BE2C (cell line): ENCODE results near the gene RTF1.
"Not testable (repeated sequence)": the region's sequence is repeated elsewhere in the genome, so short reads cannot be mapped to it uniquely, and the experiment has no call there.

Experiments
- DNase-seq: peaks from one replicate; pipeline ENCODE4 v3.0.0-alpha.2; 2020
- H3K27me3 ChIP-seq: fragments of 250-450 bp; sonication (Bioruptor Pico); 2 replicates; pipeline ENCODE4 v1.5.1; 2020; ENCODE audit warnings: mild to moderate bottlenecking
- H3K36me3 ChIP-seq: fragments of 250-450 bp; sonication (Bioruptor Pico); 2 replicates; pipeline ENCODE4 v1.5.1; 2020; ENCODE audit warnings: mild to moderate bottlenecking
- H3K4me1 ChIP-seq: fragments of 250-450 bp; sonication (Bioruptor Pico); 2 replicates; pipeline ENCODE4 v1.5.1; 2020
- H3K4me3 ChIP-seq: 2 replicates; pipeline ENCODE4 v1.5.1; 2011; ENCODE audit warnings: low read depth, low read length
- H3K9me3 ChIP-seq: fragments of 250-450 bp; sonication (Bioruptor Pico); 2 replicates; pipeline ENCODE4 v1.5.1; 2020
- CTCF ChIP-seq: IDR thresholded peaks from 2 replicates; pipeline ENCODE4 v1.5.1; 2012; ENCODE audit warnings: mild to moderate bottlenecking, low read depth, low read length

The RTF1 gene

GRCh38 chr15:41429003-41429890 is 12.4 kb downstream of the RTF1 start:
- TF ChIP-seq CTCF = no peak
- H3K27me3 ChIP-seq = no peaks in the 10 kb centered on the region
- no peaks in the 10 kb centered on the region for H3K9me3 ChIP-seq
- no peaks in the 10 kb centered on the region for H3K4me1 ChIP-seq
- DNase-seq = no peak
- peaks cover 4% of the 10 kb centered on the region; the same call in 1 of the 2 replicates for H3K36me3 ChIP-seq
- H3K4me3 ChIP-seq = no peak overlapping the region

- no peak for TF ChIP-seq CTCF
- peaks cover 14% of the 10 kb centered on the region for H3K36me3 ChIP-seq
- H3K4me1 ChIP-seq = no peaks in the 10 kb centered on the region
- H3K27me3 ChIP-seq = no peaks in the 10 kb centered on the region
- no peak overlapping the region for H3K4me3 ChIP-seq
- no peaks in the 10 kb centered on the region for H3K9me3 ChIP-seq
- DNase-seq = no peak
These were observed 18.3 kb downstream of the RTF1 start for GRCh38 chr15:41435037-41435786.

GRCh38 chr15:41437448-41437847 is 20.6 kb downstream of the RTF1 start:
- no peak overlapping the region for H3K4me3 ChIP-seq
- no peak for DNase-seq
- no peaks in the 10 kb centered on the region for H3K27me3 ChIP-seq
- no peaks in the 10 kb centered on the region for H3K9me3 ChIP-seq
- H3K36me3 ChIP-seq = peaks cover 21% of the 10 kb centered on the region
- no peak for TF ChIP-seq CTCF
- no peaks in the 10 kb centered on the region for H3K4me1 ChIP-seq

- H3K9me3 ChIP-seq = no peaks in the 10 kb centered on the region
- TF ChIP-seq CTCF = no peak
- H3K4me1 ChIP-seq = no peaks in the 10 kb centered on the region
- H3K36me3 ChIP-seq = peaks cover 18% of the 10 kb centered on the region
- DNase-seq = no peak
- H3K4me3 ChIP-seq = no peak overlapping the region
- no peaks in the 10 kb centered on the region for H3K27me3 ChIP-seq
These were observed 21.3 kb downstream of the RTF1 start for GRCh38 chr15:41438206-41438605.

GRCh38 chr15:41438745-41439144 is 21.9 kb downstream of the RTF1 start:
- not testable (repeated sequence) for H3K9me3 ChIP-seq, H3K4me3 ChIP-seq, H3K4me1 ChIP-seq, H3K27me3 ChIP-seq, DNase-seq
- H3K36me3 ChIP-seq = peaks cover 18% of the 10 kb centered on the region

GRCh38 chr15:41443275-41443674 is 26.4 kb downstream of the RTF1 start:
- no peaks in the 10 kb centered on the region for H3K9me3 ChIP-seq
- H3K36me3 ChIP-seq = peaks cover 18% of the 10 kb centered on the region
- no peak overlapping the region for H3K4me3 ChIP-seq
- H3K27me3 ChIP-seq = no peaks in the 10 kb centered on the region
- H3K4me1 ChIP-seq = no peaks in the 10 kb centered on the region
- DNase-seq = no peak
- no peak for TF ChIP-seq CTCF
